ENCODE results near the gene GRIN2C.

Gene GRIN2C

GRCh38 chr17:74803388-74803930 lies 56.2 kb downstream of the GRIN2C start:
- no peak for DNase-seq (ENCODE audit: low read depth in 1 of 2, low spot score in 1 of 2)

- no peak for DNase-seq (ENCODE audit: low read depth in 1 of 2, low spot score in 1 of 2)
These were observed 57.8 kb downstream of the GRIN2C start for GRCh38 chr17:74801896-74802295.

- no peak for DNase-seq (ENCODE audit: low read depth in 1 of 2, low spot score in 1 of 2)
These were observed 59.2 kb downstream of the GRIN2C start for GRCh38 chr17:74800531-74800930.

- no peak for DNase-seq (ENCODE audit: low read depth in 1 of 2, low spot score in 1 of 2)
These were observed 60.6 kb downstream of the GRIN2C start for GRCh38 chr17:74799097-74799496.

GRCh38 chr17:74798239-74798707 lies 61.4 kb downstream of the GRIN2C start:
- DNase-seq (ENCODE audit: low read depth in 1 of 2, low spot score in 1 of 2): no peak

GRCh38 chr17:74797824-74798223 lies 61.9 kb downstream of the GRIN2C start:
- no peak for DNase-seq (ENCODE audit: low read depth in 1 of 2, low spot score in 1 of 2)

- no peak for DNase-seq (ENCODE audit: low read depth in 1 of 2, low spot score in 1 of 2)
These were observed 62.8 kb downstream of the GRIN2C start for GRCh38 chr17:74796866-74797265.

- DNase-seq (ENCODE audit: low read depth in 1 of 2, low spot score in 1 of 2): no peak
These were observed 63.5 kb downstream of the GRIN2C start for GRCh38 chr17:74796211-74796610.

GRCh38 chr17:74795327-74796020 lies 64.2 kb downstream of the GRIN2C start:
- DNase-seq (ENCODE audit: low read depth in 1 of 2, low spot score in 1 of 2): no peak

GRCh38 chr17:74792586-74793105 lies 67.0 kb downstream of the GRIN2C start:
- DNase-seq (ENCODE audit: low read depth in 1 of 2, low spot score in 1 of 2): no peak
